HG03103 (cell line): ENCODE measurements around the gene CFAP57.

Experiments
- ATAC-seq: cut with Tn5 transposase; IDR thresholded peaks from one replicate; pipeline ENCODE4 v1.9.1; 2021; ENCODE audit warnings: low read depth; ENCODE audit not compliant: unreplicated experiment

Gene CFAP57

GRCh38 chr1:43293176-43293575, 121.0 kb downstream of the CFAP57 start:
- ATAC-seq, result no peak

- ATAC-seq, result no peak
Observed at GRCh38 chr1:43293896-43294760, 122.0 kb downstream of the CFAP57 start.

GRCh38 chr1:43294761-43295160, 122.6 kb downstream of the CFAP57 start:
- no peak for ATAC-seq

- ATAC-seq, result no peak
Observed at GRCh38 chr1:43296207-43296606, 124.1 kb downstream of the CFAP57 start.

GRCh38 chr1:43298055-43298454, 125.9 kb downstream of the CFAP57 start:
- ATAC-seq, result no peak

GRCh38 chr1:43299101-43299500, 127.0 kb downstream of the CFAP57 start:
- ATAC-seq, result no peak

- ATAC-seq, result no peak
Observed at GRCh38 chr1:43300378-43301094, 128.4 kb downstream of the CFAP57 start, which contains the start of gene TIE1. Gene TIE1 (plus strand): TSS chr1:43300982. CDS start chr1:43301072, 90 bp downstream.

- ATAC-seq, result no peak
Observed at GRCh38 chr1:43302201-43302600, 130.1 kb downstream of the CFAP57 start.

- no peak for ATAC-seq
Observed at GRCh38 chr1:43302721-43303470, 130.8 kb downstream of the CFAP57 start.

GRCh38 chr1:43303471-43304313, 131.6 kb downstream of the CFAP57 start:
- no peak for ATAC-seq
